Caco-2 (cell line): ENCODE results near the gene MROH9. TPM values are rescaled to one million over a fixed set of nuclear protein-coding genes. Genes with fewer than 3 reads are reported as not detected.

ENCODE experiments used
- BruUV-seq: library from RNA; stranded (reverse); fragments of 400-500 nt; replicated peaks from 2 replicates; lab custom pipeline; 2021; lab: Mats Ljungman, UMichigan
- CTCF ChIA-PET: fragments of 300-600 bp; sonication (Branson Sonifier 250); formaldehyde crosslinking; loops from one replicate; lab custom pipeline; 2022; ENCODE audit warnings: antibody characterized with exemption; lab: Charles Lee
- POLR2A ChIA-PET: fragments of 300-600 bp; sonication (Branson Sonifier 250); formaldehyde crosslinking; loops from one replicate; lab custom pipeline; 2022; ENCODE audit warnings: antibody characterized with exemption; lab: Charles Lee
- DNase-seq, 2 experiments: peaks; one replicate each; pipeline versions ENCODE4 v3.0.0 to v3.0.0-alpha.2; 2020 to 2022
- H3K27me3 ChIP-seq: replicated peaks from 2 replicates; pipeline ENCODE4 v1.6.0; 2011; ENCODE audit warnings: low read length; ENCODE audit not compliant: control insufficient read depth, insufficient read depth
- H3K36me3 ChIP-seq: 2 replicates; pipeline ENCODE4 v1.5.1; 2011; ENCODE audit warnings: low read length; ENCODE audit not compliant: control insufficient read depth, insufficient read depth
- H3K4me1 ChIP-seq: fragments of 250-450 bp; sonication (Bioruptor Pico); 2 replicates; pipeline ENCODE4 v1.5.1; 2020; ENCODE audit warnings: mild to moderate bottlenecking
- H3K4me3 ChIP-seq: 2 replicates; pipeline ENCODE4 v1.5.1; 2011; ENCODE audit warnings: low read depth, mild to moderate bottlenecking, control low read depth, low read length
- H3K9me3 ChIP-seq: fragments of 250-450 bp; sonication (Bioruptor Pico); 2 replicates; pipeline ENCODE4 v1.5.1; 2020; ENCODE audit warnings: mild to moderate bottlenecking, moderate library complexity
- H3K27ac Mint-ChIP-seq: one replicate; pipeline ENCODE4 v1.8.0; 2022; ENCODE audit warnings: mixed read lengths; ENCODE audit not compliant: unreplicated experiment
- H3K27me3 Mint-ChIP-seq: one replicate; pipeline ENCODE4 v1.8.0; 2022; ENCODE audit warnings: mixed read lengths; ENCODE audit not compliant: insufficient read depth, unreplicated experiment
- H3K36me3 Mint-ChIP-seq: one replicate; pipeline ENCODE4 v1.8.0; 2022; ENCODE audit warnings: mild to moderate bottlenecking, mixed read lengths; ENCODE audit not compliant: insufficient read depth, unreplicated experiment
- H3K4me1 Mint-ChIP-seq: one replicate; pipeline ENCODE4 v1.8.0; 2022; ENCODE audit warnings: low read depth, mixed read lengths; ENCODE audit not compliant: unreplicated experiment
- H3K4me3 Mint-ChIP-seq: one replicate; pipeline ENCODE4 v1.8.0; 2022; ENCODE audit warnings: mild to moderate bottlenecking, moderate library complexity, mixed read lengths; ENCODE audit not compliant: unreplicated experiment
- H3K9me3 Mint-ChIP-seq: one replicate; pipeline ENCODE4 v1.8.0; 2022; ENCODE audit warnings: mixed read lengths; ENCODE audit not compliant: unreplicated experiment
- intact Hi-C: fragments of 100-400 bp; cut with micrococcal nuclease; formaldehyde crosslinking; loops from one replicate; pipeline ENCODE4 v1.10.0; 2022; ENCODE audit not compliant: unreplicated experiment
- total RNA-seq: library from RNA; stranded (reverse); gene quantifications from 2 replicates; pipeline ENCODE4 v1.2.3, GENCODE V29; 2022
- TF ChIP-seq, protein P1 (sequence below), 2 experiments: fragments of 200-600 bp in 1 of 2; IDR thresholded peaks; 1 replicate in 1 of 2; 2 replicates in 1 of 2; pipeline versions ENCODE4 v1.5.1 to v1.8.0; 2011 to 2022; ENCODE audit warnings: antibody characterized with exemption in 1 of 2, control low read depth in 1 of 2, inconsistent platforms in 1 of 2, low read depth in 1 of 2, low read length in 1 of 2, mild to moderate bottlenecking in 1 of 2, moderate library complexity in 1 of 2; ENCODE audit not compliant: insufficient read depth in 1 of 2, severe bottlenecking in 1 of 2, unreplicated experiment in 1 of 2

The MROH9 gene
- total RNA-seq, 1 experiment from 2014 or later: not detected

- H3K27me3 ChIP-seq: no peaks in the 10 kb centered on the region; the same call in 1 of the 2 replicates
- ChIA-PET CTCF (no interaction called here), POLR2A (no interaction called here)
- H3K4me1 ChIP-seq: no peaks in the 10 kb centered on the region
- peaks cover 2% of the 10 kb centered on the region for H3K27me3 Mint-ChIP-seq
- H3K27ac Mint-ChIP-seq: no peak overlapping the region
- intact Hi-C loops: no loop called here
- H3K9me3 ChIP-seq: no peaks in the 10 kb centered on the region
- no peak overlapping the region for H3K4me3 ChIP-seq
- BruUV-seq: no TSS peak
- DNase-seq: no peak
- no peaks in the 10 kb centered on the region for H3K36me3 ChIP-seq
- no peaks in the 10 kb centered on the region for H3K4me1 Mint-ChIP-seq
- H3K4me3 Mint-ChIP-seq: no peak overlapping the region
- no peaks in the 10 kb centered on the region for H3K36me3 Mint-ChIP-seq
- no peaks in the 10 kb centered on the region for H3K9me3 Mint-ChIP-seq
- TF ChIP-seq, protein P1, sequence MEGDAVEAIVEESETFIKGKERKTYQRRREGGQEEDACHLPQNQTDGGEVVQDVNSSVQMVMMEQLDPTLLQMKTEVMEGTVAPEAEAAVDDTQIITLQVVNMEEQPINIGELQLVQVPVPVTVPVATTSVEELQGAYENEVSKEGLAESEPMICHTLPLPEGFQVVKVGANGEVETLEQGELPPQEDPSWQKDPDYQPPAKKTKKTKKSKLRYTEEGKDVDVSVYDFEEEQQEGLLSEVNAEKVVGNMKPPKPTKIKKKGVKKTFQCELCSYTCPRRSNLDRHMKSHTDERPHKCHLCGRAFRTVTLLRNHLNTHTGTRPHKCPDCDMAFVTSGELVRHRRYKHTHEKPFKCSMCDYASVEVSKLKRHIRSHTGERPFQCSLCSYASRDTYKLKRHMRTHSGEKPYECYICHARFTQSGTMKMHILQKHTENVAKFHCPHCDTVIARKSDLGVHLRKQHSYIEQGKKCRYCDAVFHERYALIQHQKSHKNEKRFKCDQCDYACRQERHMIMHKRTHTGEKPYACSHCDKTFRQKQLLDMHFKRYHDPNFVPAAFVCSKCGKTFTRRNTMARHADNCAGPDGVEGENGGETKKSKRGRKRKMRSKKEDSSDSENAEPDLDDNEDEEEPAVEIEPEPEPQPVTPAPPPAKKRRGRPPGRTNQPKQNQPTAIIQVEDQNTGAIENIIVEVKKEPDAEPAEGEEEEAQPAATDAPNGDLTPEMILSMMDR (IDR thresholded peaks at IDR 0.05; ENCODE audit: insufficient read depth in 1 of 2, low read depth in 1 of 2, low read length in 1 of 2, severe bottlenecking in 1 of 2, unreplicated experiment in 1 of 2): no peak
Measured at GRCh38 chr1:171103862-171104261, 168.5 kb downstream of the MROH9 start.

- intact Hi-C loops: no loop called here
- no peaks in the 10 kb centered on the region for H3K36me3 Mint-ChIP-seq
- no peaks in the 10 kb centered on the region for H3K4me1 ChIP-seq
- H3K27ac Mint-ChIP-seq: no peak overlapping the region
- no peak for DNase-seq
- ChIA-PET POLR2A (no interaction called here), CTCF (interaction anchor here (0.5 kb wide), 1 partner anchor 8 kb away, joined by 3 read pairs; no protein-coding TSS in a partner anchor)
- no TSS peak for BruUV-seq
- no peaks in the 10 kb centered on the region for H3K9me3 Mint-ChIP-seq
- TF ChIP-seq, protein P1 (IDR thresholded peaks at IDR 0.05; ENCODE audit: insufficient read depth in 1 of 2, low read depth in 1 of 2, low read length in 1 of 2, severe bottlenecking in 1 of 2, unreplicated experiment in 1 of 2): no peak
- no peaks in the 10 kb centered on the region for H3K4me1 Mint-ChIP-seq
- no peak overlapping the region for H3K4me3 ChIP-seq
- no peaks in the 10 kb centered on the region for H3K9me3 ChIP-seq
- H3K4me3 Mint-ChIP-seq: no peak overlapping the region
- H3K27me3 ChIP-seq: no peaks in the 10 kb centered on the region; the same call in 1 of the 2 replicates
- H3K27me3 Mint-ChIP-seq: peaks cover 4% of the 10 kb centered on the region
- H3K36me3 ChIP-seq: no peaks in the 10 kb centered on the region
Measured at GRCh38 chr1:171107262-171107940, 172.1 kb downstream of the MROH9 start.

DNA sequence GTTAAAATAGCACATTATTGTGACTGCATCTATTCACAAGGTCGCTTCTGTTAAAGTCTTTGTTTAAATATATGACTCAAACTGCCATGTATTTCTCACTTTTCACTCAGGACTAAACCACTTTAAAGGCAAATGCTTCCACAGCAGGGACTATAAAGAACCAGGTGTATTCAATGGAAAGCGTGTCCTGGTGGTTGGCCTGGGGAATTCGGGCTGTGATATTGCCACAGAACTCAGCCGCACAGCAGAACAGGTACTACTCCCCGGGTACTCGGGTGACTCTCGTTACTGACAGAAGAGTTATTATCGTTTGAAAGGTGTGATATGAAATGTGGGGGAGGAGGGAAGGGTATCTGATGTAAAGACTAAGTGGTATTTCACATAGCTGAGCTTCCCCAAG lies 172.6 kb downstream of the MROH9 start:
- peak in 1 of 2 experiments; percentile 11 for DNase-seq
- POLR2A ChIA-PET: no interaction called here
- H3K36me3 Mint-ChIP-seq: no peaks in the 10 kb centered on the region
- Histone ChIP-seq H3K9me3 (no peaks in the 10 kb centered on the region), H3K4me1 (no peaks in the 10 kb centered on the region), H3K4me3 (no peak overlapping the region), H3K27me3 (no peaks in the 10 kb centered on the region; the same call in none of the 2 replicates), H3K36me3 (no peaks in the 10 kb centered on the region)
- peaks cover 6% of the 10 kb centered on the region for H3K27me3 Mint-ChIP-seq
- H3K27ac Mint-ChIP-seq: no peak overlapping the region
- no peaks in the 10 kb centered on the region for H3K9me3 Mint-ChIP-seq
- intact Hi-C loops: no loop called here
- no peak overlapping the region for H3K4me3 Mint-ChIP-seq
- no peaks in the 10 kb centered on the region for H3K4me1 Mint-ChIP-seq
- BruUV-seq: no TSS peak
- CTCF ChIA-PET: interaction anchor here (0.5 kb wide), 1 partner anchor 8 kb away, joined by 3 read pairs; no protein-coding TSS in a partner anchor
- TF ChIP-seq, protein P1 (IDR thresholded peaks at IDR 0.05; ENCODE audit: insufficient read depth in 1 of 2, low read depth in 1 of 2, low read length in 1 of 2, severe bottlenecking in 1 of 2, unreplicated experiment in 1 of 2): no peak
